HG03432 (cell line): ENCODE results near the gene ARHGEF39.

Source experiments
- ATAC-seq: cut with Tn5 transposase; IDR thresholded peaks from one replicate; pipeline ENCODE4 v1.9.1; 2021; ENCODE audit warnings: mild to moderate bottlenecking, moderate library complexity; ENCODE audit not compliant: unreplicated experiment

Gene ARHGEF39

DNA sequence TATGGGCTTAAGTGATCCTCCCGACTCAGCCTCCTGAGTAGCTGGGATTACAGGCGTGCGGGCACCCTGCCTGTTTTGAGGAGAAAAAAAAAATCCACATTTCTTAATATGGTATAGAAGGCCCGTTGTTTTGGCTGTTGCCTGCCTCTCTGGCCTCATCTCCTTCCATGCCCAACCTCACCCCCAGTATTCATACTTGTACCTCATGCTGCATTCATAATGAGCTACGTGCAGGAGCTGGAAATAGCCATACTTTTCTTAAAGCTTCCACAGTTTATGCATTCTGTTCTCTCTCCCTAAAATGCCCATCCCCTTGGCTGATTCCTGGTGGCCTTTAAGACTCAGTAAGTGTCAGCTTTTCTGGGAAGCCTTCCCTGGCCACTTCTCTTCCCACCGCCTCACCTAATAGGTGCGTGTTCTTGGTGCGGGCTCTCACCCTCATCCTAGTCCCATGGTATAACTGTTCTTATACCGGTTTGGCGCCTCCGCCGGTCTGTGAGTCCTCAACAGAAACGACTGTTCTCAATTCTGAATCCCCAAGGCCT is 26.8 kb upstream of the ARHGEF39 start:
- no peak for ATAC-seq

DNA sequence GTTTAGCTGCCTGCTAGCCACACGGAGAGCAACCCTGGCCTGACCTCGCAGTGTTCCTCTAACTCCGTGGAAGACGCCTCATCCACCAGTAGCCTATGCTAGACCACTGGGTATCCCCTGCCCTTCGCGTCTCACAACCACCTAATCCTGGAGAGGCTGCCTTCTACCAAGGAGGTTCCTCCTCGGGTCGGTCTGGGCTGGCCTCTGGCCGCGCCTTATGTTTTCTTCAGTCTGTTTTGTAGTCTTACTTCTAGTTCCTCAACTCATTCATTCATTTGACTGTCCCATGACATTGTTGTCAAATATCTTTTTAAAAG is 26.3 kb upstream of the ARHGEF39 start:
- no peak for ATAC-seq

DNA sequence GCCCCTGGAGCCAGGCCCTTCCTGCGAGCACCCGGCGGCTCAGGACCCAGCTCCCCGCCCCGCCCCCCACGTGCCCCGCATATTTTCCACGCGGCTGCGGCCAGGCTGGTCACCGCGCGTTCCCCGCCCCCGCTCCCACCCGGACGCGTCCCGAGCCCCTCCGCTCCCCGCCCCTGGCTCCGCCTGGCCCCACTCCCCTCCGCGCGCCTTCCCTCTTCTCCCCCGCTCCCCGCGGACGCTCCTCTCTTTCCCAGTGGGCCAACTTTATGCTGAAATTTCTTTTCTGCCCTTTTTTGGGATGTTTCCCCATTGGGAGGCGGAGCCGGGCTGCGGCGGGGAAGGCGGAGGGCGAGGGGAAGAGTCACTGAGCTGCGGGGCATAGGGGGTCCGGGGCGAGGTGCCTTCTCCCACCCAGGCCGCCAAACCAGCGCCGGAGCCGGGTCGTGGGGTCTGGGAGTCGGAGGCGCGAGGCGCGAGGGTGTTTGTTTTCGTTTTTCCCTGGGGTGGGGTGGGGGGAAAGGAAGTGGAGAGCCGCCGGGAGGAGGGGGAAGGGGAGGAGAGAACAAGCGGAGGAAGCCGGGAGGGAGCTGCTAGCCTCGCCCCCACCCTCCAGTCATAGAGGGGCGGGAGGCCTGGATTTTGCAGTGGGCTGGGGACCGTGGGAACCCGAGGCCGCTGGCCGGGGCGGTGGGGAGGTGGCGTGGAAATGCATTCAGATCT is 25.8 kb upstream of the ARHGEF39 start:
- ATAC-seq: no peak

DNA sequence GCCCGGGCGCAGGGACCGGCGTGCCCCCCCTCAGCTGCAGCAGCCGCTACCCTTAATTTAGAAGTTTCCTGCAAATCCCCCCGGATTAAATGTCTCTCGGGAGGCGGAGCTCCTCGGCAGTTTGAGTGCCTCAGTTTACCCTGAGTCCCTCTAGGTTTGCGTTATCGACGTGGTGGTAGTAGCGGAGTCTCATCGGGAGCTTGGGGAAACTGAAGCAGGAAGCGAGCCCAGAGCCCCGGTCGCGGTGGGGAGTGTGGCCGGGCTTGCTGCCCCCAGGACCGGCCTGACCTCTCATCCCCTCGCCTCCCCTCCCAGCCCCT is 25.3 kb upstream of the ARHGEF39 start:
- no peak for ATAC-seq

DNA sequence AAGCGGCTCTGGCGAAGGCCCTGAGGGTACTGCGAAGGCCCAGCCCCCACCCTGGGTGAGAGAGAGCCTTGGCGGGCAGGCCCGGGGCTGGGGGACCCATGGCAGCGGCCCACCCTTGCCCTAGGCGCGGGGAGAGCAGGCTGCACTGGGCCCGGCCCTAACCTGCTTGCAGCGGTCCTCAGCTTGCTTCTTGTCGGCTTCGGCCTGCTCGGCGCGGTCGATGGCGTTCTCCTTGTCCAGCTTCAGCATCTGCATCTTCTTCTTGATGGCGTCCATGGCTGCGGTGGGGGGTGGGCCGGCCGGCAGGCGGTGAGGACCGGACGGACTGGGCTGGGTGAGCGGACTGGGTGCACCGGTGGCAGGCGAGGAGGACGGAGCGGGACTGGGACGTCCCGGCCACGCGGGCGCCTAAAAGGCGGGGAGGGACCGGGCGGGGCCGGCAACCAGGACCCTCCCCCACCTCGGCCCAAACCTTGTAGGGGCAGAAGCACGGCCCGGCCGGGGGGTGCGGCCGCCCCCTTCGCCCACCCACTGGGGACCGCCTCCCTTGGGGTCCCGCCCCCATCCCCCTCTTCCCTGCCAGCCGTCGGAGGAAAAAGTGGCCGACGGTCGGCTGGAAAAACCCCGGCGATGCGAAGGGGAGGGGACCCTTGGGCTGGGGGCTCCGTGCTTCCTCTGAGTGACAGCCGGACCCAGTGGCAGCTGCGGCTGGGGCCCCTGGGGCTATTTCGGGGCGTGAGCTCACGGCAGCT is 24.7 kb upstream of the ARHGEF39 start, which contains the start of gene TPM2:
TSS of gene TPM2 (minus strand) at position 384 of the 752 bp plus-strand sequence. CDS start at position 276, 108 bp downstream.
- ATAC-seq: no peak

DNA sequence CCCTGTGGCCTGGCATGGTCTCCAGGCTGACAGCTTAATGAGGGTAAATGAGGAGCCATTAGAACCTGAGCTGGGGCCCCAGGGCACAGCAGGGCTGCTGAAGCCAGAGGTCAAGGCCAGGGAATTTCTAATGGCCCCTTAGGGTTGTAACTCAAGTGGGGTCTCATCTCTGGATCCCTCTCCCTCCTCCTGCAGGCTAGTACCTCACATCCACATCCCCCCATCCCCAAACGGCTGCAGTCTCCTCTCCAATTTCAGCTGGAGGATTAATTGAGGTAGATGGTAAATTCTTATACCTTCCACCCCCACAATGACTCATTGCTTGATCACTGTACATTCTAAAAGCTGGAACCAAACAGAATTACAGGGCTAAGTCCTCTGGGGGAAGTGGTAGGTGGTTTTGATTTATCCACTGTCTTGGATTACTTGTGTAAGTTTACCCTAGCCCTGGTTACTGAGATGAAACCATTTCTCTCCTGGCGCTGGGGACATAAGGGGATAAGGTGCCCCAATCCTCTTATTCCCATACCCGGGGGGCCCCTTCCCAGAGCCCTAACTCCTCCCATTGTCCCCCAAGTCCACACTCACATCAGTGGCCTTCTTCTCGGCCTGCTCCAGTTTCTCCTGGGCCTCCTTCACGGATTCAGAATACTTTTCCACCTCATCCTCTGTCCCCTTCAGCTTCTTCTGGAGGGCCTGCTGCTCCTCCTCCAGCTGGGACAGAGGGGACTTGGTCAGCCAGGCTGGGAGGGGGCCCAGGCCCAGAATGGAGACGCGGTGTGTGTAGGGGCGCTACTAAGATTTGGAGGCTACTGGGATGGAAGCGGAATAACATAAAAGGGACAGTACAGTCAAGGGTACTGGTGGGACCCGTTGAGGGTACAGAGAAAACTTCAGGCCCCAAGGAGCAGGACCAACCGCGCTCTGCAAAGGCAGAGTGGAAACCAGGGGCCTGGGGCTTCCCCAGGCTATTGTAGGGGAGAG is 23.9 kb upstream of the ARHGEF39 start:
- ATAC-seq: no peak

DNA sequence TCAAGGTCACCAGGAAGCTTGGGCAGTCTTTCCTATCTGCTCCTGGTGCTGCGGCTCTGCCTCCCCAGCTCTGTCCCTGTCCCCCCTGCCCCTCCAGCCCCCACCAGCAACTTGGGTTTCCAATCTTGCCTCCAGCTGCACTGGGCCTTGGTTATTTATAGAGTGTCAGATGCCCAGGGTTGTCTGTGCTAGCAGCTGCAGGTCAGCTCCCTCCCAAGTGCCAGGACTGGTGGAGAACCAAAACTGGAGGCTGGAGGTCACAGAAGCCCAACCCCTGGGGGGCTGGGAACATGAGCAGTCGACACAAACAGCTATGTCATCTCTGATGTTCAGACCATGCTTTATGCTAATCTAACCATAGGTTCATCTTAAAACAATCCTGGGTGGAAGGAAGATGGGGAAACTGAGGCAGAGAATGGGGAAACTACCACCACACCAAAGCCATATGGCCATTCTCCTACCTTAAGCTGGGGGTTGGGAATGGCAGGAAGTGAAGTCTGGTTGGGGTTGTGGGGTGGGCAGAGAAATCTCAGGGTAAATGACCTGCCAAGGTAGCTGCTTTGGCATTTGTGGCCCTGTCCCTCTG is 23.1 kb upstream of the ARHGEF39 start:
- ATAC-seq: no peak

DNA sequence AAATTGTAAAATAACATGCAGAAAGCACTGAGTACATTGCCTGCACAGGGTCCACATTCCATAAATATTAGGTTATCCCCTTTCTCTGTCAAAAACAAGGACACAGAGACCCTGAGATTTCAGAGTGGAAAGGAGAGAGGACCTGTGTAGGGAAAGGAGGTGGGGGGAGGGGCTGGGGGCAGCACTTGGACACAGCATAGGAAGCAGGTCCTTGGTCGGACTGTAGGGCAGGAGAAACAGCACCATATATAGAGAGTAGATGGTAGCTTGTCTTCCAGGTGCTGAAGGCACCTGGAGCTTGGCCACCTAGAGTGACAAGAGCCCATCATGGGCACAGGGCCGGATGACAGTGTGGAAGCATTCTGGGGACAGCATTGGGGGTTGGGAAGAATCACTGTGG is 22.3 kb upstream of the ARHGEF39 start:
- no peak for ATAC-seq

DNA sequence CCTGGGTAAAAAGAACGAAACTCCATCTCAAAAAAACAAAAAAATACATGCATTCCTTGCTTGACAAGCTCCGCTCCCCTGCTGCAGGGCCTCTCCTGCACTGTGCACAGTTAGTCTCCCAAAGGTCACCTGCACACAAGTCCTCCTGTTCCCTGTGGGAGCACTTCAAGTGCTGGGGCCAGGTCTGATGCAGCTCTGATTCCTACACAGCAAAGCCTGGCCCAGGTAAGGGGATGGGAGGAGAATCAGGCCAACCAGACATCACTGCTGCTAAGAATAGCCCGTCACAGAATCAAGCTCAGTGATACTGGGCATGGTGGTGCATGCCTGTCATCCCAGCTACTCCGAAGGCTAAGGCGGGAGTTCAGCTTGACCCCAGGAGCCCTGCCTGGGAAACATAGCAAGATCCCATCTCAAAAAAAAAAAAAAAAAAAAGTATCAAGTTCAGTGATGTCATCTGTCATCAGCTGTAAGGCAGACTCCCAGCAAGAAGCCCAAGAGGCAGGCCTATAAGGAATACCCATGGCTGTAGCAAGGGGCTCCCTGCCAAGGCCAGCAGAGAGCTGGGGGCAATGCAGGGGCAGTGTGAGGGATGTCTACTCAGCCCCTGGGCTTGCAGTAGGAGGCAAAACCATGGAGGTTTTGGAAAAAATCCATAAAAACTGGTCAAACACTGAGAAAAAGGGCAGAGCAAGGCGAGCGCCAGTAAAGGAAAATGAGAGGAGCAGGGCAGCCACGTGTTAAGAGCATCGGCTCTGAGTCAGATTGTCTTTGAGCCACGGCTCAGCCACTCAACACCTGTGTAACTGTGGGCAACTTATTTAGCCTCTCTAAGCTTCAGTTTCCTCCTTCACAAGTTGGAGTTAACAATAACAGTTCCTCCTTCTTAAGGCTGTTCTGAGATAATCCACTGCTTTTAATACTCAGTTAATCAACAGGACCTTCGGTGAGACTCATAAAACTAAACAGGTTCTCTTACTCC is 21.5 kb upstream of the ARHGEF39 start:
- ATAC-seq: no peak

DNA sequence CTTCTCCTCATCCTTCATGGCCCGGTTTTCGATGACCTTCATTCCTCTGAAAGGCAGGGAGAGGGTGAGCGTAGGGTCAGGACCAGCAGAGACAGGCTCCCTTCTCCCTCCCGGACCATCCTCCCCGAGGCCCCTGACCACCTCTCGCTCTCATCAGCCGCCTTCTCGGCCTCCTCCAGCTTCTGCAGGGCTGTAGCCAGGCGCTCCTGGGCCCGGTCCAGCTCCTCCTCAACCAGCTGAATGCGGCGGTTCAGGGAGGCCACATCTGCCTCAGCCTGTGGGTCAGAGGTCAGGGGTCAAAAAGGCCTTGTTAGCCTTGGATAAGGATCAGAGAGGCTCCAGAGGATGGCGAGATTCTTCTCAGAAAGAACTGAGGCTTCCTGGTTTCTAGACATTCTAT is 20.5 kb upstream of the ARHGEF39 start:
- no peak for ATAC-seq

DNA sequence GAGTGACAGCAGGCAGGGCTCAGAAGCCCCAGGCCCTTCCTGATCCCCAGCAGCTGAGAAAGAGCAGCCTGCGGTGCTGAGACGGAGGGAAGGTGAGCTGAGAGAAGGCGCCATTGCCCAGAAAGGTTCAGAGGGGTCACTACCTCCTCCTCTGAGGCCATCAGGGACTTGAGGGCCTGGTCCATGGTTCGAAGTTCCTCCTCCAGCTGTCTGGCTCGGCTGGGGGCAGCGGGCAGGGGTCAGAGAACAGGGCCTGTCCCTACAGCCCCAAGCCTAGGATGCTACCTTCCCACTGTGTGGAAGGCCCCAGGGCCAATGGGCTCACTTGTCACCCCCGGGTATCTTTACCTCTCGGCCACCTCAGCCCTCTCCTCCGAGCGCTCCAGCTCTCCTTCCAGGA is 19.9 kb upstream of the ARHGEF39 start:
- ATAC-seq: no peak

DNA sequence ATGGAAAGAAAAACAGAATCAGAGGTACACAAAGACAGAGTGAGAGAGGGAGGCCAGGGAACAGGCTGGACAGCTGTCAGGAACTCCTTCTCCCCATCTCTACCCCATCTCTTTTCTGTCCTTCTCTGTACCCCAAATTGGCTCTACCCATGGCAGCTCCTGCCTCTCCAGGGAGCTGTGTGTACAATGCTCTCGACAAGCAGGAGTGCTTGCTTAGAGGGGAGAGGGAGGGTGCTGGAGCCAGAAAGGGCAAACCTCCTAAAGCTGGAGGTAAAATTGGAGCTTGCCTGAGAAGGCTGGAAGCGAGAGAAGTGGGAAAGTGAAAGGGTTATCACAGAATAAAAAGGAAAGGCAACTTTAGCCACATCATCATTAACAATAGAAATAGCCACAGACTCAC is 18.3 kb upstream of the ARHGEF39 start:
- ATAC-seq: no peak

DNA sequence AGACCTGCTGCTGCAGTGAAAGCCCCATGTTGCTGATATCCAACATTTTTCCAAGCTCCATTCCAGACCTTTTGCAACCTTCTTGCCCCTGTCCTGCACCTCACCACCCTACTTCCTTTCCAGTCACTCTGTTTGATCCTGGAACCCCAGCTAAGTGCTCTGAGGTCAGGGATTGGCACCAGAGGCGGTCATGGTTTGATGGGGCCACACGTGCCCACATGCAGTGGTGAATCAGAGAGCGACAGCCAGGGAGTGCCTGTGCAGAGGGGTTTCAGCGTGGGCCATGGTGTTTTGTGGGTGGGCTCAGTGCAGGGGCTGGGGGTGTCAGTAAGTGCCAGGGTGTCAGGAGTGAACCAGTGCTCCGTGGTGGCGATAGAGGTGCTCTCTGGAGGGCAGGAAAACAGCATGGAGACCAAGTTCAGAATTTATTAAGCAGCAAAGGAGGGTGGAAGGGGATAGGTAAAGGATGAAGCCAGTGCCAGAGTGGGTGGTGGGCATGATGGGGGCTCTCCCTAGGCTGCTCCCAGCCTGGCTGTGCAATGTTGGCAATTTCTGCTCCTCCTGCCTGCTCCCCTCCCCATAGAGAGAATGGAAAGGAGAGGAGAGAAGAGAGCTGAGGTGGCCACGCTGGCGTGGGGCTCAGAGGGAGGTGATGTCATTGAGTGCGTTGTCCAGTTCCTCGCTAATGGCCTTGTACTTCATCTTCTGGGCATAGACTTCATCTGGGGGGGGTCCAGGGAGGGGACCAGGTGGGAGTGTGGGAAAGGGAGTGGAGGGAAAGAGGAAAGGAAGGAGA is 17.7 kb upstream of the ARHGEF39 start:
- no peak for ATAC-seq

DNA sequence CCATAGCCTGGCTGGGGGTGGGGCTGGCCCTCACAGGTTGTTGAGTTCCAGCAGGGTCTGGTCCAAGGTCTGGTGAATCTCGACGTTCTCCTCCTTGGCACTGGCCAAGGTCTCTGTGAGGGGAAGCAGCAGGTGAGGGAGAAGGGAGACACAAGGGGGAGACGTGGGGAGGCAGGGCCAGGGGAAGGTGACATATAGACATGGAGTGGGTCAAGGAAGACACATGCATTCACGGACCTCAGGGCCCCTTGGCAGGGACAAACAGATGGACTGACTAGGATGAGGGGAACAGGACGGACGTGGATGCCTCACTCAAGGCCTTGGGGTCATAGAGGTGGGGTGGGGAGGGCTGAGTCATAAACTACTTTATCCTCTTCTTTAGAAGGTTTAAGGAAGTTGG is 17.1 kb upstream of the ARHGEF39 start:
- no peak for ATAC-seq

DNA sequence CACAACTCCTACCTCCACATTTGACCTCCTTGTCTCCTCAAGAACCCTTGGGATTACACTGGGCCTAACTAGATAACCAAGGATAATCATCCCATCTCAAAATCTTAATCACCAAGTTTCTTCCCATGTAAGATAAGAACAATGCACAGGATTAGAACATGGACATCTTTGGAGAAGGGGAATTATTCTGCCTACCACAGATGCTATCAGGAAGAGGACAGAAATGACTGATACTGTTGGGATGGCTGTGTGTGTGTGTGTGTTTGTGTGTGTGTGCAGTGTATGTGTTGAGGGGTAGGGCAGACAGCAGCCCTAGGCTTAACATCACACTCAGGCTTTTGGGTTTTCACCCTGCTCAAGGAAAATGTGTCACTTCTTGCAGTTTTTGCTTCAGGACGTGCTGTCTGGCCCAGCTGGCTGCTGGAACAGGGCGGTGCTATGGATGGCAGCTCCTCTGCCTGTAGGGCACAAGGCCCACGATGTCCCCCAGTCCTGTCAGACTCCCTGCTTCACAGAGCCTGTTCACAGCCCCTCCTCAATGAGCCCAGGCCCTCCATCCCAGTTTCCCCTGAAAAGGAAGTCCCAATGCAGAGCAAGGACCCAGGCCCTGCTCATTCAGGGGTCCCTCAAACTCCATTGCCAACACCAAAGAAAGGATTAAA is 16.5 kb upstream of the ARHGEF39 start:
- ATAC-seq: no peak

DNA sequence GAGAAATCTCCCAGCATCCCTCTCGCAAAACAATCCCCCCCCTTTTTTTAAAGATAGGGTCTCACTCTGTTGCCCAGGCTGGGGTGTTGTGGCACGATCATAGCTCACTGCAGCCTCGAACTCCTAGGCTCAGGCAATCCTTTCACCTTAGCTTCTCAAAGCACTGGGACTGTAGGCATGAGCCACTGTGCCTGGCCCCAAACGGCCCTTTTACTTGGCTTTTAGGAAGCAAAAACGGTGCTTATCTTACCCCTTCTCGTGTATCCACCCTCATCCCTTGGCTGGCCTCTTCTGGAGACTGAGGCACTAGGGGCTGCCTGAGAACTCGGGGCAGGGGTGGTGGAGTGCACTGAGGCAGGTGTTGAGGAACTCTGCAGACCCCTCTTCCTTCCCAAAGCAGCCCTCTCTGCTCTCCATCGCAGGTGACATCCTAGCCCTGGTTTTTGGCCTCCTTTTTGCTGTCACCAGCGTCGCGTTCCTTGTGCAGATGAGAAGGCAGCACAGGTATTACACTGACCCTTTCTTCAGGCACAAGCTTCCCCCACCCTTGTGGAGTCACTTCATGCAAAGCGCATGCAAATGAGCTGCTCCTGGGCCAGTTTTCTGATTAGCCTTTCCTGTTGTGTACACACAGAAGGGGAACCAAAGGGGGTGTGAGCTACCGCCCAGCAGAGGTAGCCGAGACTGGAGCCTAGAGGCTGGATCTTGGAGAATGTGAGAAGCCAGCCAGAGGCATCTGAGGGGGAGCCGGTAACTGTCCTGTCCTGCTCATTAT is 15.5 kb upstream of the ARHGEF39 start:
- peak; percentile 46 for ATAC-seq

DNA sequence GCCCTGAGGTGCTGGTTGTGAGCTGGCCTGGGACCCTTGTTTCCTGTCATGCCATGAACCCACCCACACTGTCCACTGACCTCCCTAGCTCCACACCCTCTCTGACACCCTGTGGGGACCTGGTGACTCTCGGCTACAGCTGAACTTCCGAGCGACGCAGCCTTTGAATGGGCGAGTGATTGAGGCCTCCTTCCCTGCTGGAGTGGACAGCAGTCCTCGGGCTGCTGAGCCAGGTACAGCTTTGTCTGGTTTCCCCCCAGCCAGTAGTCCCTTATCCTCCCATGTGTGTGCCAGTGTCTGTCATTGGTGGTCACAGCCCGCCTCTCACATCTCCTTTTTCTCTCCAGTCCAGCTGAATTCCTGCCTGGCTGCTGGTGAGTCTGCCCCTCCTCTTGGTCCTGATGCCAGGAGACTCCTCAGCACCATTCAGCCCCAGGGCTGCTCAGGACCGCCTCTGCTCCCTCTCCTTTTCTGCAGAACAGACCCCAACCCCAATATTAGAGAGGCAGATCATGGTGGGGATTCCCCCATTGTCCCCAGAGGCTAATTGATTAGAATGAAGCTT is 14.9 kb upstream of the ARHGEF39 start:
- no peak for ATAC-seq
